ENCODE results near the gene SSR4. TPM values are rescaled to one million over a fixed set of nuclear protein-coding genes. Genes with fewer than 3 reads are reported as not detected.

Gene SSR4
- total RNA-seq, 1 donor from 2014 or later = 128 TPM

GRCh38 chrX:153766871-153767673 lies 27.4 kb upstream of the SSR4 start:
- no peak for DNase-seq (ENCODE audit: low read depth)
- H3K4me3 ChIP-seq (ENCODE audit: low read depth, low read length) = no peak overlapping the region
- TF ChIP-seq CTCF (conservative IDR thresholded peaks at IDR 0.05; ENCODE audit: low read depth, low read length) = no peak

- TF ChIP-seq CTCF (conservative IDR thresholded peaks at IDR 0.05; ENCODE audit: low read depth, low read length) = no peak
- H3K4me3 ChIP-seq (ENCODE audit: low read depth, low read length) = no peak overlapping the region
- no peak for DNase-seq (ENCODE audit: low read depth)
Measured at GRCh38 chrX:153767674-153768055, 26.8 kb upstream of the SSR4 start.

GRCh38 chrX:153768311-153769157 lies 25.9 kb upstream of the SSR4 start:
- no peak overlapping the region for H3K4me3 ChIP-seq (ENCODE audit: low read depth, low read length)
- DNase-seq (ENCODE audit: low read depth) = no peak
- peak; percentile 14 for TF ChIP-seq CTCF (conservative IDR thresholded peaks at IDR 0.05; ENCODE audit: low read depth, low read length)

GRCh38 chrX:153769158-153769864 lies 25.2 kb upstream of the SSR4 start:
- H3K4me3 ChIP-seq (ENCODE audit: low read depth, low read length) = no peak overlapping the region
- no peak for DNase-seq (ENCODE audit: low read depth)
- TF ChIP-seq CTCF (conservative IDR thresholded peaks at IDR 0.05; ENCODE audit: low read depth, low read length) = no peak

GRCh38 chrX:153769865-153770600 lies 24.4 kb upstream of the SSR4 start:
- no peak for TF ChIP-seq CTCF (conservative IDR thresholded peaks at IDR 0.05; ENCODE audit: low read depth, low read length)
- DNase-seq (ENCODE audit: low read depth) = no peak
- H3K4me3 ChIP-seq (ENCODE audit: low read depth, low read length) = no peak overlapping the region
